Measurements from ENCODE around the gene AARS2. TPM values are rescaled to one million over a fixed set of nuclear protein-coding genes. Genes with fewer than 3 reads are reported as not detected.

The AARS2 gene
- total and polyA plus RNA-seq, 9 of the 15 experiments (the other 6 are each of a cell fraction or from before 2014, with no cell fraction given) = 0.97 to 34.0 (median 18.3) TPM

- 84% methylated on average over 5 of the region's 5 CpGs for WGBS (ENCODE audit: insufficient coverage, low coverage, missing lambda C conversion rate)
- peaks cover 2 to 17% of the 10 kb centered on the region in 2 experiments; a peak in 3 of 5 replicates for H3K4me1 ChIP-seq (replicated peaks in 1 of 2; ENCODE audit: control insufficient read depth in 2 of 2, insufficient read depth in 2 of 2, low read length in 2 of 2)
- ChIA-PET CTCF (ENCODE audit: low intra/inter-chr PET ratio) (interaction anchor here (1.8 kb wide), 1 partner anchor 37 kb away, joined by 7 read pairs; no protein-coding TSS in a partner anchor), POLR2A (interaction anchor here (0.5 to 11.9 kb wide), 12 partner anchors 8 to 536 kb away, joined by 3 to 116 read pairs (median 4); partner anchors contain the start of genes AARS2 and HSP90AB1)
- peak overlapping the region; percentile 62; the same call in 2 of the 3 replicates for H3K27ac ChIP-seq (ENCODE audit: extremely low read depth, low read depth, low read length)
- no peak overlapping the region for H3K4me3 ChIP-seq
- TF ChIP-seq ETS2 (tag; IDR thresholded peaks at IDR 0.05; ENCODE audit: borderline replicate concordance, poor library complexity, severe bottlenecking) = no peak
- peak; percentile 59 for TF ChIP-seq MEIS2 (IDR thresholded peaks at IDR 0.05; ENCODE audit: partially characterized antibody)
- no peak overlapping the region for H2AFZ ChIP-seq (ENCODE audit: low read depth, low read length)
- intact Hi-C loops (cut with micrococcal nuclease) = no loop called here
- no peak overlapping the region for H3K4me2 ChIP-seq (ENCODE audit: insufficient read depth, low read length)
- no peak for DNase-seq (ENCODE audit: extremely low read depth in 1 of 4, low spot score in 3 of 4)
- no TSS peak for BruUV-seq (replicated peaks)
- in situ Hi-C loops (cut with MboI) = no loop called here
- H3K27me3 ChIP-seq (ENCODE audit: control insufficient read depth in 2 of 2, insufficient read depth in 2 of 2, low read length in 2 of 2) = no peaks in the 10 kb centered on the region
- H3K36me3 ChIP-seq (ENCODE audit: control insufficient read depth, insufficient read depth, low read length) = peaks cover 93% of the 10 kb centered on the region
- ATAC-seq = peak; percentile 3; the same call in 1 of the 3 replicates
- H3K9me1 ChIP-seq (ENCODE audit: control insufficient read depth, insufficient read depth, low read length) = no peaks in the 10 kb centered on the region
- peak overlapping the region in 1 of 2 experiments; percentile 30; a peak in 2 of 4 replicates for H3K9ac ChIP-seq (ENCODE audit: insufficient read depth in 1 of 2, low read depth in 2 of 2, low read length in 2 of 2)
- H3K79me2 ChIP-seq (ENCODE audit: control insufficient read depth, insufficient read depth, low read length) = no peaks in the 10 kb centered on the region
- H3K9me3 ChIP-seq (replicated peaks; ENCODE audit: control insufficient read depth, insufficient read depth, low read depth, low read length) = no peaks in the 10 kb centered on the region
- H4K20me1 ChIP-seq (replicated peaks; ENCODE audit: control insufficient read depth, insufficient read depth, low read length) = no peaks in the 10 kb centered on the region; the same call in 1 of the 2 replicates
- no peak for FAIRE-seq
Measured at GRCh38 chr6:44305200-44305725, 7.9 kb downstream of the AARS2 start.
